H1 (cell line): ENCODE measurements around the gene PRSS53. TPM values are rescaled to one million over a fixed set of nuclear protein-coding genes. Genes with fewer than 3 reads are reported as not detected.

Experiments used
- CTCF ChIA-PET: fragments of 300-600 bp; sonication (Branson Sonifier 250); formaldehyde crosslinking; loops from one replicate; lab custom pipeline; 2021; ENCODE audit not compliant: partially characterized antibody; lab: Charles Lee
- POLR2A ChIA-PET: fragments of 300-600 bp; sonication (Branson Sonifier 250); formaldehyde crosslinking; loops from one replicate; lab custom pipeline; 2021; ENCODE audit warnings: inconsistent platforms; ENCODE audit not compliant: partially characterized antibody; lab: Charles Lee
- DNase-seq, 2 experiments: peaks; one replicate each; pipeline versions ENCODE4 v3.0.0 to v3.0.0-alpha.2; 2010 to 2022; ENCODE audit warnings: low spot score in 2 of 2, low read depth in 1 of 2, mixed read lengths in 1 of 2
- FAIRE-seq: peaks from 2 replicates; lab custom pipeline; 2011; peaks lifted over from hg19 to GRCh38; lab: Jason Lieb, UNC
- H2AFZ ChIP-seq: 2 replicates; pipeline ENCODE4 v1.8.1; 2012; ENCODE audit warnings: low read length, inconsistent platforms
- H2AK5ac ChIP-seq: 2 replicates; pipeline ENCODE4 v1.6.1; 2013; ENCODE audit warnings: low read depth, low read length
- H2BK120ac ChIP-seq: replicated peaks from 2 replicates; pipeline ENCODE3; 2013; ENCODE audit warnings: low read depth, low read length, inconsistent platforms
- H2BK12ac ChIP-seq: 2 replicates; pipeline ENCODE4 v1.6.1; 2013; ENCODE audit warnings: low read depth, low read length
- H2BK15ac ChIP-seq: 2 replicates; pipeline ENCODE4 v1.6.1; 2013; ENCODE audit warnings: low read length
- H2BK20ac ChIP-seq: 2 replicates; pipeline ENCODE4 v1.6.1; 2013; ENCODE audit warnings: low read length
- H2BK5ac ChIP-seq: 2 replicates; pipeline ENCODE4 v1.6.1; 2013; ENCODE audit warnings: low read depth, low read length
- H3K14ac ChIP-seq: 2 replicates; pipeline ENCODE4 v1.6.1; 2013; ENCODE audit warnings: inconsistent platforms; ENCODE audit not compliant: insufficient read length
- H3K18ac ChIP-seq: 2 replicates; pipeline ENCODE4 v1.6.1; 2013; ENCODE audit warnings: low read length; ENCODE audit errors: extremely low read depth
- H3K23ac ChIP-seq: 2 replicates; pipeline ENCODE4 v1.6.1; 2013; ENCODE audit warnings: inconsistent platforms; ENCODE audit not compliant: insufficient read length
- H3K23me2 ChIP-seq: 2 replicates; pipeline ENCODE4 v1.6.1; 2013; ENCODE audit warnings: low read depth, low read length
- H3K27ac ChIP-seq: 2 replicates; pipeline ENCODE4 v1.6.1; 2011; ENCODE audit warnings: low read depth, low read length, inconsistent platforms
- H3K27me3 ChIP-seq, 4 experiments: replicated peaks in 1 of 4; 1 replicate in 1 of 4; 2 replicates in 3 of 4; pipeline versions ENCODE4 v1.6.1 to v1.8.1; 2011 to 2013; ENCODE audit warnings: low read length in 3 of 4, mild to moderate bottlenecking in 3 of 4, inconsistent platforms in 2 of 4, mixed read lengths in 2 of 4, moderate library complexity in 1 of 4; ENCODE audit not compliant: control insufficient read depth in 3 of 4, insufficient read depth in 3 of 4; ENCODE audit errors: extremely low read depth in 1 of 4
- H3K36me3 ChIP-seq, 4 experiments: 2 replicates each; pipeline versions ENCODE4 v1.6.1 to v1.8.1; 2011 to 2013; ENCODE audit warnings: mild to moderate bottlenecking in 4 of 4, low read length in 3 of 4, moderate library complexity in 2 of 4, control low read depth in 1 of 4, inconsistent platforms in 1 of 4; ENCODE audit not compliant: insufficient read depth in 4 of 4, control insufficient read depth in 2 of 4
- H3K4ac ChIP-seq: replicated peaks from 2 replicates; pipeline ENCODE3; 2013; ENCODE audit warnings: low read length, low read depth, mixed read lengths, inconsistent platforms; ENCODE audit not compliant: insufficient read length
- H3K4me1 ChIP-seq, 4 experiments: replicated peaks in 1 of 4; 1 replicate in 1 of 4; 2 replicates in 3 of 4; pipeline versions ENCODE4 v1.6.1 to v1.8.1; 2011 to 2013; ENCODE audit warnings: low read length in 3 of 4, inconsistent platforms in 2 of 4, mixed read lengths in 1 of 4; ENCODE audit not compliant: insufficient read depth in 4 of 4, control insufficient read depth in 3 of 4
- H3K4me2 ChIP-seq, 2 experiments: 2 replicates each; pipeline versions ENCODE4 v1.6.1 to v1.8.1; 2011 to 2013; ENCODE audit warnings: low read depth in 2 of 2, low read length in 2 of 2, control low read depth in 1 of 2, inconsistent platforms in 1 of 2, mild to moderate bottlenecking in 1 of 2; ENCODE audit not compliant: insufficient read depth in 1 of 2
- H3K4me3 ChIP-seq, 4 experiments: fragments of 200-600, 300-600 bp in 1 of 4; sonication (generic), shearing (Covaris generic), sonication (Bioruptor Twin) in 1 of 4; 2 replicates each; pipeline versions ENCODE4 v1.5.1 to v1.8.1; 2011 to 2016; ENCODE audit warnings: low read length in 4 of 4, low read depth in 3 of 4, control low read depth in 2 of 4, inconsistent platforms in 2 of 4, mild to moderate bottlenecking in 2 of 4, mixed read lengths in 1 of 4, moderate library complexity in 1 of 4; ENCODE audit not compliant: insufficient read depth in 2 of 4; ENCODE audit errors: extremely low read depth in 1 of 4
- H3K56ac ChIP-seq: replicated peaks from 2 replicates; pipeline ENCODE3; 2013; ENCODE audit warnings: low read depth, mild to moderate bottlenecking, mixed read lengths, low read length, inconsistent platforms; ENCODE audit not compliant: insufficient read length
- H3K79me1 ChIP-seq: 2 replicates; pipeline ENCODE4 v1.6.1; 2013; ENCODE audit warnings: low read depth, low read length, control low read depth
- H3K79me2 ChIP-seq, 2 experiments: 2 replicates each; pipeline versions ENCODE4 v1.6.1 to v1.8.1; 2012 to 2013; ENCODE audit warnings: low read length in 2 of 2, mild to moderate bottlenecking in 2 of 2, inconsistent platforms in 1 of 2; ENCODE audit not compliant: insufficient read depth in 2 of 2, control insufficient read depth in 1 of 2
- H3K9ac ChIP-seq, 4 experiments: replicated peaks in 1 of 4; 1 replicate in 1 of 4; 2 replicates in 3 of 4; pipeline versions ENCODE4 v1.6.1 to v1.8.1; 2011 to 2013; ENCODE audit warnings: low read depth in 3 of 4, low read length in 3 of 4, control low read depth in 2 of 4, mild to moderate bottlenecking in 2 of 4, moderate library complexity in 2 of 4, inconsistent platforms in 1 of 4; ENCODE audit errors: extremely low read depth in 1 of 4
- H3K9me3 ChIP-seq, 2 experiments: 2 replicates each; pipeline versions ENCODE4 v1.6.1 to v1.8.1; 2012 to 2013; ENCODE audit warnings: mild to moderate bottlenecking in 2 of 2, moderate library complexity in 2 of 2, control low read depth in 1 of 2, inconsistent platforms in 1 of 2, low read depth in 1 of 2, low read length in 1 of 2, mixed read lengths in 1 of 2; ENCODE audit not compliant: insufficient read depth in 2 of 2
- H4K20me1 ChIP-seq, 2 experiments: replicated peaks in 1 of 2; 2 replicates each; pipeline versions ENCODE3 to v1.8.1; 2011 to 2013; ENCODE audit warnings: inconsistent platforms in 2 of 2, low read length in 2 of 2, mild to moderate bottlenecking in 1 of 2; ENCODE audit not compliant: insufficient read depth in 2 of 2, control insufficient read depth in 1 of 2
- H4K5ac ChIP-seq: 2 replicates; pipeline ENCODE4 v1.6.1; 2013; ENCODE audit warnings: low read length, low read depth, mixed read lengths, inconsistent platforms; ENCODE audit not compliant: insufficient read length
- H4K8ac ChIP-seq: 2 replicates; pipeline ENCODE4 v1.8.0; 2013; ENCODE audit warnings: mild to moderate bottlenecking, moderate library complexity, low read length, inconsistent platforms; ENCODE audit not compliant: insufficient read depth; ENCODE audit errors: extremely low read depth
- H4K91ac ChIP-seq: replicated peaks from 2 replicates; pipeline ENCODE3; 2013; ENCODE audit warnings: low read length, mixed read lengths, inconsistent platforms; ENCODE audit not compliant: insufficient read length
- CBX5 ChIP-seq: fragments of 300-800, 300-1000 bp; sonication (generic); IDR thresholded peaks from 2 replicates; pipeline ENCODE4 v1.7.1; 2016; ENCODE audit warnings: antibody characterized with exemption, low read length, low read depth
- EGR1 ChIP-seq: IDR thresholded peaks from 2 replicates; pipeline ENCODE4 v1.6.1; 2011; ENCODE audit warnings: low read depth, low read length, borderline replicate concordance
- GTF2F1 ChIP-seq: IDR thresholded peaks from 2 replicates; pipeline ENCODE4 v1.6.1; 2012; ENCODE audit warnings: low read depth, low read length, improper control_type of control experiment, borderline replicate concordance
- PHF8 ChIP-seq: fragments of 200-600 bp; sonication (generic); conservative IDR thresholded peaks from 2 replicates; pipeline ENCODE4 v1.7.1; 2012; ENCODE audit warnings: low read depth, mild to moderate bottlenecking, inconsistent platforms, low read length, moderate library complexity
- POU5F1 ChIP-seq: IDR thresholded peaks from 2 replicates; pipeline ENCODE4 v1.6.1; 2011; ENCODE audit warnings: low read depth, mild to moderate bottlenecking, low read length, moderate library complexity
- RXRA ChIP-seq: IDR thresholded peaks from 2 replicates; pipeline ENCODE4 v1.6.1; 2011; ENCODE audit warnings: low read depth, mild to moderate bottlenecking, low read length, moderate library complexity; ENCODE audit not compliant: insufficient read depth
- TCF12 ChIP-seq: IDR thresholded peaks from 2 replicates; pipeline ENCODE4 v1.6.1; 2011; ENCODE audit warnings: low read depth, mild to moderate bottlenecking, low read length
- TEAD4 ChIP-seq: IDR thresholded peaks from 2 replicates; pipeline ENCODE4 v1.6.1; 2012; ENCODE audit warnings: low read depth, low read length, inconsistent platforms, mixed read lengths
- YY1 ChIP-seq: IDR thresholded peaks from 2 replicates; pipeline ENCODE4 v1.6.1; 2011; ENCODE audit warnings: low read depth, mild to moderate bottlenecking, low read length
- ZNF274 ChIP-seq: IDR thresholded peaks from 2 replicates; pipeline ENCODE4 v1.7.0; 2012; ENCODE audit warnings: low read length, borderline replicate concordance; ENCODE audit errors: extremely low read depth
- WGBS, 2 experiments: shearing (Covaris generic) in 1 of 2; methylation state at CpG; one replicate each; pipeline versions ENCODE4 v1.1.6 to v1.1.7; 2013 to 2015; ENCODE audit warnings: low lambda C conversion rate in 2 of 2, mixed read lengths in 2 of 2, inconsistent platforms in 1 of 2, low coverage in 1 of 2, missing lambda C conversion rate in 1 of 2; ENCODE audit not compliant: insufficient replicate concordance in 2 of 2, insufficient coverage in 1 of 2, insufficient read length in 1 of 2; ENCODE audit errors: extremely low coverage in 1 of 2, missing lambda C conversion rate in 1 of 2; 5-methylcytosine and 5-hydroxymethylcytosine counted together
- polyA plus RNA-seq, 7 experiments: library from polyadenylated mRNA; depleted of rRNA in 3 of 7; stranded (reverse) in 5 of 7; unstranded in 2 of 7; fragments of >200 nt in 5 of 7; fragments of 200-250 nt in 2 of 7; gene quantifications; 1 replicate in 5 of 7; 2 replicates in 1 of 7; 4 replicates in 1 of 7; pipeline versions ENCODE4 v1.2.1 to v1.2.3, GENCODE V29; 2011 to 2013; ENCODE audit warnings: missing spikeins in 2 of 7, mixed read lengths in 2 of 7
- total RNA-seq: library from RNA; stranded (reverse); fragmentation: NEBNext Ultra II Directional; extraction: Animal tissue kit (Norgen Biotek cat#: 25700); gene quantifications from 2 replicates; pipeline ENCODE4 v1.2.1, GENCODE V29; 2021

Gene PRSS53
- total and polyA plus RNA-seq, 2 of the 8 experiments (the other 6 are each of a cell fraction or from before 2014, with no cell fraction given), result 1.7 to 2.6 TPM

GRCh38 chr16:31076319-31076718, 12.4 kb downstream of the PRSS53 start:
- Histone ChIP-seq H3K27ac (no peak overlapping the region), H3K23ac (no peak overlapping the region), H2BK12ac (no peak overlapping the region), H3K79me1 (peaks cover 7% of the 10 kb centered on the region; the same call in 1 of the 2 replicates), H3K36me3 (peaks cover 5 to 45% (median 28%) of the 10 kb centered on the region in 4 experiments; a peak in 7 of 8 replicates), H4K91ac (no peak overlapping the region), H4K20me1 (peaks cover 5 to 30% of the 10 kb centered on the region in 2 experiments), H2BK120ac (no peak overlapping the region), H3K79me2 (peaks cover 13 to 55% of the 10 kb centered on the region in 2 experiments), H3K23me2 (peaks cover 7% of the 10 kb centered on the region; the same call in 1 of the 2 replicates), H2AK5ac (no peak overlapping the region), H4K8ac (no peak overlapping the region), H3K14ac (no peak overlapping the region), H3K9me3 (no peaks in the 10 kb centered on the region), H3K4ac (no peak overlapping the region), H2AFZ (no peak overlapping the region), H2BK5ac (no peak overlapping the region), H3K9ac (no peak overlapping the region), H2BK15ac (no peak overlapping the region), H3K4me1 (peaks cover 0 to 1% (median 0%) of the 10 kb centered on the region in 4 experiments; a peak in 2 of 7 replicates), H3K4me2 (no peak overlapping the region), H3K56ac (no peak overlapping the region), H3K27me3 (no peaks in the 10 kb centered on the region), H2BK20ac (no peak overlapping the region), H3K18ac (no peak overlapping the region), H3K4me3 (no peak overlapping the region), H4K5ac (no peak overlapping the region)
- CTCF ChIA-PET, result interaction anchor here (1.0 to 2.1 kb wide), 4 partner anchors 10 to 49 kb away, joined by 3 to 10 read pairs (median 4); no protein-coding TSS in a partner anchor
- FAIRE-seq (no peak), DNase-seq (no peak)
- 92% methylated on average over 16 of the region's 16 CpGs; no CpG with 5 or more reads in 1 of the 2 experiments for WGBS, 2 experiments
- TF ChIP-seq TEAD4 (no peak), CBX5 (no peak), POU5F1 (no peak), TCF12 (no peak), GTF2F1 (no peak), ZNF274 (no peak), EGR1 (no peak), PHF8 (no peak), YY1 (no peak), RXRA (no peak)
- POLR2A ChIA-PET, result interaction anchor here (0.6 to 4.9 kb wide), 4 partner anchors 8 to 98 kb away, joined by 3 to 34 read pairs (median 15); partner anchors contain the start of genes HSD3B7 and VKORC1
